Esophagus muscularis mucosa (tissue), 4 donors: Measurements from ENCODE around the gene OVOL2. TPM values are rescaled to one million over a fixed set of nuclear protein-coding genes. Genes with fewer than 3 reads are reported as not detected.

ENCODE experiments used
- DNase-seq: peaks from one replicate; pipeline ENCODE4 v3.0.0-alpha.2; 2017; ENCODE audit errors: extremely low spot score
- H3K27ac ChIP-seq, 4 donors: fragments of 200-600 bp; sonication (generic); replicated peaks in 1 of 4; 1 replicate in 3 of 4; 2 replicates in 1 of 4; pipeline ENCODE4 v1.5.1; 2016 to 2019; ENCODE audit warnings: mild to moderate bottlenecking in 1 of 4
- H3K27me3 ChIP-seq, 4 donors: fragments of 200-600 bp; sonication (generic); one replicate each; pipeline versions ENCODE4 v1.5.1 to v1.6.0; 2016 to 2019
- H3K36me3 ChIP-seq, 4 donors: fragments of 200-600 bp; sonication (generic); one replicate each; pipeline ENCODE4 v1.5.1; 2016 to 2019
- H3K4me1 ChIP-seq, 4 donors: fragments of 200-600 bp; sonication (generic); one replicate each; pipeline ENCODE4 v1.5.1; 2016 to 2019
- H3K4me3 ChIP-seq, 4 donors: fragments of 200-600 bp; sonication (generic); 1 replicate in 2 of 4; 2 replicates in 2 of 4; pipeline ENCODE4 v1.5.1; 2016 to 2019; ENCODE audit warnings: mild to moderate bottlenecking in 4 of 4, moderate library complexity in 1 of 4
- H3K9me3 ChIP-seq, 4 donors: fragments of 200-600 bp; sonication (generic); 1 replicate in 3 of 4; 2 replicates in 1 of 4; pipeline ENCODE4 v1.5.1; 2016 to 2019
- EP300 ChIP-seq: sonication (generic); formaldehyde crosslinking; IDR thresholded peaks from one replicate; pipeline ENCODE4 v1.6.1; 2017; ENCODE audit warnings: antibody characterized with exemption
- POLR2A ChIP-seq: fragments of 450-650 bp; IDR thresholded peaks from one replicate; pipeline ENCODE4 v1.6.1; 2017; ENCODE audit warnings: antibody characterized with exemption, moderate library complexity, mild to moderate bottlenecking, low read depth
- POLR2AphosphoS5 ChIP-seq, 2 donors: sonication (generic); formaldehyde crosslinking; IDR thresholded peaks; one replicate each; pipeline ENCODE4 v1.6.1; 2017; ENCODE audit warnings: antibody characterized with exemption in 2 of 2
- WGBS: methylation state at CpG from one replicate; pipeline ENCODE4 v1.1.5; 2018; 5-methylcytosine and 5-hydroxymethylcytosine counted together
- intact Hi-C: fragments of 100-400 bp; cut with DNase I; formaldehyde crosslinking; loops from one replicate; pipeline ENCODE4 v1.15.1; 2023
- small RNA-seq, 3 donors: library from RNA; depleted of rRNA; stranded (forward); fragments of <200 nt; gene quantifications; one replicate each; pipeline ENCODE3, GENCODE V24; 2016
- total RNA-seq, 4 donors: library from RNA; depleted of rRNA; stranded (reverse); fragments of >200 nt; gene quantifications; one replicate each; pipeline versions ENCODE4 v1.1.0 to v1.2.1, GENCODE V29; 2016
- TF ChIP-seq, protein P1 (sequence below), 3 experiments: fragments of 200-600 bp in 2 of 3; fragments of 450-650 bp in 1 of 3; sonication (generic) in 2 of 3; IDR thresholded peaks; one replicate each; pipeline ENCODE4 v1.5.1; 2017 to 2019; ENCODE audit warnings: antibody characterized with exemption in 3 of 3, mild to moderate bottlenecking in 2 of 3, moderate library complexity in 1 of 3

OVOL2 gene
- total RNA-seq, 4 donors from 2014 or later, result not detected

DNA sequence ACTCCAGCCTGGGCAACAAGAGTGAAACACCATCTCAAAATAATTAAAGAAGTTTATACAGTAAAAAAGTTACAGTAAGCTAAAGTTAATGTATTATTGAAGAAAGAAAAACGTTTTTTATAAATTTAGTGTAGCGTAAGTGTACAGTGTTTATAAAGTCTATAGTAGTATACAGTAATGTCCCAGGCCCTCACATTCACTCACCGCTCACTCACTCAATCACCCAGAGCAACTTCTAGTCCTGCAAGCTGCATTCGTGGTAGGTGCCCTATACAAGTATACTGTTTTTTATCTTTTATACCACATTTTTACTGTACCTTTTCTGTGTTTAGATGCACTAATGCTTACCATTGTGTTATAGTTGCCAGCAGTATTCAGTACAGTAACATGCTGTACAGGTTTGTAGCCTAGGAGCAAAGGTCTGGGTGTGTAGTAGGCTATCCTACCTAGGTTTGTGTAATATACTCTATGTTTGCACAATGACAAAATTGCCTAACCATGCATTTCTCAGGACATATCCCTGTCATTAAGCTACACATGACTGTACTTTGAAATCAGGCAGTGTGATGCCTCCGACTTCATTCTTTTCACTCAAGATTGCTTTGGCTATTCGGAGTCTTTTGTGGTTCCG, 72.2 kb downstream of the OVOL2 start:
- no peaks in the 10 kb centered on the region for H3K9me3 ChIP-seq
- intact Hi-C loops, result no loop called here
- no peaks in the 10 kb centered on the region for H3K4me1 ChIP-seq
- peaks cover 5 to 37% (median 21%) of the 10 kb centered on the region in 4 donors for H3K36me3 ChIP-seq
- H3K27ac ChIP-seq, result no peak overlapping the region
- no peak for DNase-seq
- H3K27me3 ChIP-seq, result no peaks in the 10 kb centered on the region
- TF ChIP-seq POLR2AphosphoS5 (IDR thresholded peaks at IDR 0.05) (no peak), EP300 (no peak), POLR2A (no peak)
- TF ChIP-seq, protein P1, sequence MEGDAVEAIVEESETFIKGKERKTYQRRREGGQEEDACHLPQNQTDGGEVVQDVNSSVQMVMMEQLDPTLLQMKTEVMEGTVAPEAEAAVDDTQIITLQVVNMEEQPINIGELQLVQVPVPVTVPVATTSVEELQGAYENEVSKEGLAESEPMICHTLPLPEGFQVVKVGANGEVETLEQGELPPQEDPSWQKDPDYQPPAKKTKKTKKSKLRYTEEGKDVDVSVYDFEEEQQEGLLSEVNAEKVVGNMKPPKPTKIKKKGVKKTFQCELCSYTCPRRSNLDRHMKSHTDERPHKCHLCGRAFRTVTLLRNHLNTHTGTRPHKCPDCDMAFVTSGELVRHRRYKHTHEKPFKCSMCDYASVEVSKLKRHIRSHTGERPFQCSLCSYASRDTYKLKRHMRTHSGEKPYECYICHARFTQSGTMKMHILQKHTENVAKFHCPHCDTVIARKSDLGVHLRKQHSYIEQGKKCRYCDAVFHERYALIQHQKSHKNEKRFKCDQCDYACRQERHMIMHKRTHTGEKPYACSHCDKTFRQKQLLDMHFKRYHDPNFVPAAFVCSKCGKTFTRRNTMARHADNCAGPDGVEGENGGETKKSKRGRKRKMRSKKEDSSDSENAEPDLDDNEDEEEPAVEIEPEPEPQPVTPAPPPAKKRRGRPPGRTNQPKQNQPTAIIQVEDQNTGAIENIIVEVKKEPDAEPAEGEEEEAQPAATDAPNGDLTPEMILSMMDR (IDR thresholded peaks at IDR 0.05), result no peak
- WGBS, result 92% methylated on average over 7 of the region's 7 CpGs
- H3K4me3 ChIP-seq, result no peak overlapping the region

DNA sequence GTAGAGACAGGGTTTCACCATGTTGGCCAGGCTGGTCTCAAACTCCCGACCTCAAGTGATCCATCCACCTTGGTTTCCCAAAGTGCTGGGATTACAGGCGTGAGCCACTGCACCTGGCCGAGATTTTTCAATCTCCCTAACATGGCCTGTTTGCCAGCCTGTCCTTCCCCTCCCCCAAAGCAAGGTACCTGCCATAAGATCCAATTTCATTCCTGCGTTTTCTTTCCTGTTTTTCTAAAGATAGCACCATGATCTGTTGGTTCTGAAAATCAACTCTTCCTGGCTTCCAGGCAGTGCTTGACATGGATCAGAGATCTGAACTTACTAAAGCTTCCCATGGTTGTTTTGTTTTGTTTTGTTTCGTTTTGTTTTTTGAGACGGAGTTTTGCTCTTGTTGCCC, 81.4 kb downstream of the OVOL2 start:
- intact Hi-C loops, result no loop called here

More for the DNA sequence above, 81.4 kb downstream of the OVOL2 start:
- DNase-seq, result no peak
- H3K9me3 ChIP-seq, result no peaks in the 10 kb centered on the region
- no peak overlapping the region for H3K27ac ChIP-seq
- H3K4me3 ChIP-seq, result no peak overlapping the region
- H3K36me3 ChIP-seq, result peaks cover 0 to 35% (median 18%) of the 10 kb centered on the region in 4 donors
- TF ChIP-seq POLR2AphosphoS5 (IDR thresholded peaks at IDR 0.05) (no peak), POLR2A (no peak), EP300 (no peak)
- TF ChIP-seq, protein P1 (IDR thresholded peaks at IDR 0.05), result no peak
- H3K4me1 ChIP-seq, result peaks cover 23 to 25% (median 25%) of the 10 kb centered on the region in 4 donors
- no peaks in the 10 kb centered on the region for H3K27me3 ChIP-seq
- WGBS, result 92% methylated on average over 6 of the region's 6 CpGs

Small RNA genes lying within 50 kb of the gene (small RNA-seq; reads per million reads assigned to genes)
- gene RNU7-137P, result 0 reads per million in 3 donors

Other genes starting within 250 kb of the OVOL2 start
- 10 to 100 TPM; 58.3 to 67.3 (median 63.9) TPM for gene SNX5, start 89.1 kb downstream of the OVOL2 start, total RNA-seq
- 1 to 10 TPM; 5.2 to 6.5 (median 6.0) TPM for gene MGME1, start 88.9 kb downstream of the OVOL2 start, total RNA-seq
- 10 to 100 TPM; 14.1 to 18.2 (median 16.3) TPM for gene KAT14, start 79.9 kb upstream of the OVOL2 start, total RNA-seq
- gene PET117, start 79.9 kb upstream of the OVOL2 start, total RNA-seq, result 10 to 100 TPM; 13.4 to 28.4 (median 16.9) TPM
- 10 to 100 TPM; 10.9 to 18.9 (median 14.6) TPM for gene ZNF133, start 230.6 kb upstream of the OVOL2 start, total RNA-seq